Left ventricle myocardium inferior (tissue), 1 donor: ENCODE results near the gene INO80. TPM values are rescaled to one million over a fixed set of nuclear protein-coding genes. Genes with fewer than 3 reads are reported as not detected.

Experiments
- DNase-seq: peaks from one replicate; pipeline ENCODE4 v3.0.0-alpha.2; 2020
- H3K27ac ChIP-seq: fragments of 200-600 bp; replicated peaks from 2 replicates; pipeline ENCODE4 v1.8.0; 2021
- H3K27me3 ChIP-seq: fragments of 200-600 bp; 2 replicates; pipeline ENCODE4 v1.8.0; 2021; ENCODE audit warnings: low read depth
- H3K36me3 ChIP-seq: fragments of 200-600 bp; 2 replicates; pipeline ENCODE4 v1.8.0; 2021
- H3K4me1 ChIP-seq: fragments of 200-600 bp; 2 replicates; pipeline ENCODE4 v1.8.0; 2021
- H3K4me3 ChIP-seq: fragments of 200-600 bp; 2 replicates; pipeline ENCODE4 v1.8.0; 2021; ENCODE audit warnings: mild to moderate bottlenecking, moderate library complexity
- H3K9me3 ChIP-seq: fragments of 200-600 bp; replicated peaks from 2 replicates; pipeline ENCODE4 v1.8.0; 2021
- CTCF ChIP-seq: fragments of 200-600 bp; IDR thresholded peaks from 2 replicates; pipeline ENCODE4 v1.8.0; 2021; ENCODE audit warnings: antibody characterized with exemption, mild to moderate bottlenecking, borderline replicate concordance
- intact Hi-C: fragments of 100-400 bp; cut with micrococcal nuclease; formaldehyde crosslinking; loops from one replicate; pipeline ENCODE4 v1.11.0; 2022
- total RNA-seq: library from RNA; stranded (reverse); fragmentation: NEBNext Ultra II Directional; extraction: Animal tissue kit (Norgen Biotek cat#: 25700); gene quantifications from one replicate; pipeline ENCODE4 v1.2.1, GENCODE V29; 2021
- donor health status: DM: no; HTN: yes; CAD: no; lungs with severe emphysema.

The INO80 gene
- total RNA-seq, 1 donor from 2014 or later, result 8.6 TPM

GRCh38 chr15:40941528-40942336 is 174.3 kb downstream of the INO80 start:
- Histone ChIP-seq H3K36me3 (peaks cover 4% of the 10 kb centered on the region), H3K4me1 (peaks cover 61% of the 10 kb centered on the region), H3K9me3 (no peaks in the 10 kb centered on the region), H3K4me3 (peak overlapping the region; percentile 77), H3K27ac (peak overlapping the region; percentile 92), H3K27me3 (no peaks in the 10 kb centered on the region)
- intact Hi-C loops, result loop anchor here (5.0 kb wide), 1 partner anchor 34 kb away; no protein-coding TSS in a partner anchor
- TF ChIP-seq CTCF, result peak; percentile 79
- DNase-seq, result peak; percentile 81

GRCh38 chr15:40941068-40941527 is 175.0 kb downstream of the INO80 start:
- Histone ChIP-seq H3K4me3 (peak overlapping the region; percentile 77), H3K9me3 (no peaks in the 10 kb centered on the region), H3K27me3 (no peaks in the 10 kb centered on the region), H3K36me3 (peaks cover 8% of the 10 kb centered on the region), H3K27ac (peak overlapping the region; percentile 92), H3K4me1 (peaks cover 67% of the 10 kb centered on the region)
- DNase-seq, result no peak
- no peak for TF ChIP-seq CTCF
- intact Hi-C loops, result loop anchor here (5.0 kb wide), 1 partner anchor 34 kb away; no protein-coding TSS in a partner anchor

GRCh38 chr15:40940296-40940801 is 175.7 kb downstream of the INO80 start:
- peaks cover 75% of the 10 kb centered on the region for H3K4me1 ChIP-seq
- H3K27me3 ChIP-seq, result no peaks in the 10 kb centered on the region
- intact Hi-C loops, result loop anchor here (5.0 kb wide), 1 partner anchor 33 kb away; no protein-coding TSS in a partner anchor
- peak overlapping the region; percentile 92 for H3K27ac ChIP-seq
- H3K9me3 ChIP-seq, result no peaks in the 10 kb centered on the region
- peak overlapping the region; percentile 77 for H3K4me3 ChIP-seq
- no peak for TF ChIP-seq CTCF
- DNase-seq, result peak; percentile 49
- peaks cover 11% of the 10 kb centered on the region for H3K36me3 ChIP-seq

- no peak for TF ChIP-seq CTCF
- Histone ChIP-seq H3K27me3 (no peaks in the 10 kb centered on the region), H3K9me3 (no peaks in the 10 kb centered on the region), H3K27ac (peak overlapping the region; percentile 92), H3K4me1 (peaks cover 93% of the 10 kb centered on the region), H3K4me3 (peak overlapping the region; percentile 77), H3K36me3 (peaks cover 22% of the 10 kb centered on the region)
- intact Hi-C loops, result no loop called here
- DNase-seq, result no peak
Measured at GRCh38 chr15:40938536-40938870, 177.6 kb downstream of the INO80 start.

GRCh38 chr15:40937762-40938535 is 178.1 kb downstream of the INO80 start:
- peaks cover 25% of the 10 kb centered on the region for H3K36me3 ChIP-seq
- peak; percentile 45 for TF ChIP-seq CTCF
- H3K9me3 ChIP-seq, result no peaks in the 10 kb centered on the region
- peak overlapping the region; percentile 77 for H3K4me3 ChIP-seq
- no peak for DNase-seq
- intact Hi-C loops, result no loop called here
- H3K4me1 ChIP-seq, result peaks cover 96% of the 10 kb centered on the region
- H3K27ac ChIP-seq, result peak overlapping the region; percentile 92
- H3K27me3 ChIP-seq, result no peaks in the 10 kb centered on the region
